Adrenal gland (tissue), 5 donors: ENCODE results near the gene TK2.

Source experiments
- POLR2A ChIP-seq, 2 donors: fragments of 450-650 bp; IDR thresholded peaks; one replicate each; pipeline ENCODE4 v1.6.1; 2017; ENCODE audit warnings: antibody characterized with exemption in 2 of 2, mild to moderate bottlenecking in 2 of 2, moderate library complexity in 1 of 2
- TF ChIP-seq, protein P1 (sequence below), 6 experiments: fragments of 450-650 bp in 4 of 6; fragments of 200-600 bp in 2 of 6; sonication (generic) in 1 of 6; IDR thresholded peaks; 1 replicate in 5 of 6; 2 replicates in 1 of 6; pipeline versions ENCODE4 v1.5.1 to v1.8.0; 2016 to 2021; ENCODE audit warnings: antibody characterized with exemption in 6 of 6, mild to moderate bottlenecking in 2 of 6, moderate library complexity in 1 of 6
- donor health status: DM: no; HTN: no; CAD: no.

DNA sequence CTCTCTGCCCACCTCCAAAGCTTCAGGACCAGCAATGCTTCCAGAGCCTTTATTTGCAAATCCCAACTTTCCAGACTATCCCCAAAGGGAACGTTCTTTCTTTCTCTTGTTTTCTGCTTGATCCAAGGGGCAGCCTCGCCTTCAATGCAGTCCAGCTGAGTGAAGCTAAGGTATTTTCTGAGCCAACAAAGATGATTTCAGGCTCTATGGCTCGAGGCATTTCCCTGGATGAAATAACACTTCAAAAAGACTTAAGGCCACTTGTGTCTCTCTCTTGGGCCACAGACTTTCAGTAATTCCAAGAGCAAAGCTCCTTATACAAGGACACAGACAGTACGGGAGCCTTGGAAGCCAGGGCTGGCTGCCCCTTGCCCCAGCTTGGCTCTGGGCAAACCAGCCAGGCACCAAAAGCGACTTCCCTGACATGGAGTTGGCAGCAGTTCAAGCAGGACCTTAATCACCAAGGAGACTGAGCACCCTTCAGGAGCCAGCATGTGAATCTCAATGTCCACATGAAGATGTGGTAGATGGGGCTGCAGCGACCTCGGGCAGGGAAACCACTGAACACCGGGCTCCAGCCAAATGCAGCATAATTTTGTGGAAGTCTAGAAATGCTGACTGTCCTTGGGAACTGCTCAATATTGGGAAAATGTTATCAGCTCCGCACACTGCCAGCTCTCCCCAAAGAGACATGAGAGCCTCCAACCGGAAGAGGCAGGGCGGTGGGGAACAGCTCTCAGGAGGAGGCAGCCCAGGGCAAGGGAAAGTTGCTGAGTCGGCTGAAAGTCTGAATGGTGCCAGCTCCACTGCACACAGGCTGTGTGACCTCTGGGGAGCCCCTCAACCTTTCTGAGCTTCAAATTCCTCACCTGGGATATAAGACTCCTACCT, 39.0 kb downstream of the TK2 start:
- TF ChIP-seq, protein P1, sequence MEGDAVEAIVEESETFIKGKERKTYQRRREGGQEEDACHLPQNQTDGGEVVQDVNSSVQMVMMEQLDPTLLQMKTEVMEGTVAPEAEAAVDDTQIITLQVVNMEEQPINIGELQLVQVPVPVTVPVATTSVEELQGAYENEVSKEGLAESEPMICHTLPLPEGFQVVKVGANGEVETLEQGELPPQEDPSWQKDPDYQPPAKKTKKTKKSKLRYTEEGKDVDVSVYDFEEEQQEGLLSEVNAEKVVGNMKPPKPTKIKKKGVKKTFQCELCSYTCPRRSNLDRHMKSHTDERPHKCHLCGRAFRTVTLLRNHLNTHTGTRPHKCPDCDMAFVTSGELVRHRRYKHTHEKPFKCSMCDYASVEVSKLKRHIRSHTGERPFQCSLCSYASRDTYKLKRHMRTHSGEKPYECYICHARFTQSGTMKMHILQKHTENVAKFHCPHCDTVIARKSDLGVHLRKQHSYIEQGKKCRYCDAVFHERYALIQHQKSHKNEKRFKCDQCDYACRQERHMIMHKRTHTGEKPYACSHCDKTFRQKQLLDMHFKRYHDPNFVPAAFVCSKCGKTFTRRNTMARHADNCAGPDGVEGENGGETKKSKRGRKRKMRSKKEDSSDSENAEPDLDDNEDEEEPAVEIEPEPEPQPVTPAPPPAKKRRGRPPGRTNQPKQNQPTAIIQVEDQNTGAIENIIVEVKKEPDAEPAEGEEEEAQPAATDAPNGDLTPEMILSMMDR (IDR thresholded peaks at IDR 0.05) = no peak
- peak in 1 of 2 donors; percentile 11 for TF ChIP-seq POLR2A (IDR thresholded peaks at IDR 0.05)
